K562 (cell line): ENCODE data around the gene ANKRD13B. TPM values are rescaled to one million over a fixed set of nuclear protein-coding genes. Genes with fewer than 3 reads are reported as not detected.

Experiments used
- ATAC-seq: fragments of 200-7000 bp; cut with Tn5 transposase; 3 replicates; pipeline ENCODE4 v1.9.1; 2020; ENCODE audit warnings: moderate library complexity
- BruUV-seq: library from RNA; stranded (reverse); fragments of 400-500 nt; replicated peaks from 2 replicates; lab custom pipeline; 2021; lab: Mats Ljungman, UMichigan
- CTCF ChIA-PET: fragments of 300-600 bp; formaldehyde crosslinking; extraction: SDS; loops from one replicate; lab custom pipeline; 2021; ENCODE audit warnings: low intra/inter-chr PET ratio; lab: Yijun Ruan, JAX
- POLR2A ChIA-PET: fragments of 300-600, 350-650 bp; sonication (Branson Sonifier 250); formaldehyde crosslinking; extraction: SDS; loops from one replicate; lab custom pipeline; 2021; ENCODE audit warnings: antibody characterized with exemption, inconsistent platforms; lab: Yijun Ruan, JAX
- DNase-seq, 4 experiments: peaks; one replicate each; pipeline versions ENCODE4 v3.0.0 to v3.0.0-alpha.2; 2011 to 2018; ENCODE audit warnings: low spot score in 3 of 4, mixed read lengths in 3 of 4; ENCODE audit errors: extremely low read depth in 1 of 4
- FAIRE-seq: peaks from 2 replicates; lab custom pipeline; 2011; peaks lifted over from hg19 to GRCh38; lab: Jason Lieb, UNC
- H2AFZ ChIP-seq: 2 replicates; pipeline ENCODE4 v1.6.0; 2011; ENCODE audit warnings: low read depth, low read length, control low read depth, inconsistent platforms
- H3K27ac ChIP-seq: fragments of 200-600 bp; 3 replicates; pipeline ENCODE4 v1.8.0; 2011; ENCODE audit warnings: low read depth, mild to moderate bottlenecking, control low read depth, inconsistent platforms, low read length, moderate library complexity, mixed read lengths; ENCODE audit errors: extremely low read depth
- H3K27me3 ChIP-seq, 2 experiments: fragments of 300-600 bp in 1 of 2; 2 replicates in 1 of 2; 3 replicates in 1 of 2; pipeline versions ENCODE4 v1.6.0 to v1.8.0; 2011; ENCODE audit warnings: inconsistent platforms in 2 of 2, low read length in 2 of 2, mild to moderate bottlenecking in 1 of 2, mixed read lengths in 1 of 2, moderate library complexity in 1 of 2; ENCODE audit not compliant: control insufficient read depth in 2 of 2, insufficient read depth in 2 of 2
- H3K36me3 ChIP-seq: fragments of 300-600 bp; 3 replicates; pipeline ENCODE4 v1.8.0; 2011; ENCODE audit warnings: mild to moderate bottlenecking, low read length, inconsistent platforms; ENCODE audit not compliant: control insufficient read depth, insufficient read depth
- H3K4me1 ChIP-seq, 2 experiments: fragments of 200-600 bp in 1 of 2; replicated peaks in 1 of 2; 2 replicates in 1 of 2; 3 replicates in 1 of 2; pipeline versions ENCODE4 v1.5.1 to v1.8.0; 2011; ENCODE audit warnings: inconsistent platforms in 2 of 2, low read length in 2 of 2, mild to moderate bottlenecking in 1 of 2, mixed read lengths in 1 of 2, moderate library complexity in 1 of 2; ENCODE audit not compliant: control insufficient read depth in 2 of 2, insufficient read depth in 2 of 2
- H3K4me2 ChIP-seq: 2 replicates; pipeline ENCODE4 v1.6.1; 2011; ENCODE audit warnings: low read length, control low read depth, inconsistent platforms, mixed read lengths; ENCODE audit not compliant: insufficient read depth
- H3K4me3 ChIP-seq: fragments of 200-600 bp; sonication (generic), shearing (Covaris generic); 2 replicates; pipeline ENCODE4 v1.5.1; 2016; ENCODE audit warnings: control low read depth, inconsistent platforms
- H3K79me2 ChIP-seq: fragments of 200-600 bp; 3 replicates; pipeline ENCODE4 v1.8.0; 2011; ENCODE audit warnings: low read length, inconsistent platforms; ENCODE audit not compliant: control insufficient read depth, insufficient read depth
- H3K9ac ChIP-seq, 2 experiments: 2 replicates each; pipeline versions ENCODE4 v1.6.0 to v1.6.1; 2011; ENCODE audit warnings: low read depth in 2 of 2, low read length in 2 of 2, control low read depth in 1 of 2, inconsistent platforms in 1 of 2, mild to moderate bottlenecking in 1 of 2, mixed read lengths in 1 of 2; ENCODE audit not compliant: insufficient read depth in 1 of 2
- H3K9me1 ChIP-seq: one replicate; pipeline ENCODE4 v1.6.0; 2011; ENCODE audit warnings: inconsistent platforms, mild to moderate bottlenecking, low read length, moderate library complexity; ENCODE audit not compliant: control insufficient read depth, insufficient read depth
- H3K9me3 ChIP-seq: replicated peaks from 2 replicates; pipeline ENCODE4 v1.5.1; 2011; ENCODE audit warnings: low read depth, low read length, inconsistent platforms; ENCODE audit not compliant: control insufficient read depth, insufficient read depth
- H4K20me1 ChIP-seq: replicated peaks from 2 replicates; pipeline ENCODE4 v1.6.1; 2011; ENCODE audit warnings: low read length, inconsistent platforms, mixed read lengths; ENCODE audit not compliant: control insufficient read depth, insufficient read depth
- CHD2 ChIP-seq: IDR thresholded peaks from 2 replicates; pipeline ENCODE4 v1.6.1; 2011; ENCODE audit warnings: low read depth, low read length
- CLOCK ChIP-seq: fragments of 250-450 bp; sonication (Bioruptor Pico); IDR thresholded peaks from 2 replicates; pipeline ENCODE4 v1.4.0; 2020; ENCODE audit warnings: mild to moderate bottlenecking, moderate library complexity, borderline replicate concordance
- FOSL1 ChIP-seq: fragments of 200-800 bp; sonication (Bioruptor generic); conservative IDR thresholded peaks from 2 replicates; pipeline ENCODE4 v1.6.1; 2016; ENCODE audit warnings: missing genetic modification characterization, missing compliant biosample characterization
- MECOM ChIP-seq: fragments of 250-450 bp; sonication (Bioruptor Pico); IDR thresholded peaks from 2 replicates; pipeline ENCODE4 v1.8.0; 2022; ENCODE audit warnings: inconsistent platforms
- MEIS2 ChIP-seq: fragments of 450-650 bp; IDR thresholded peaks from 2 replicates; pipeline ENCODE4 v1.6.1; 2014; ENCODE audit warnings: mild to moderate bottlenecking; ENCODE audit not compliant: partially characterized antibody
- MTA2 ChIP-seq: fragments of 450-650 bp; IDR thresholded peaks from 2 replicates; pipeline ENCODE4 v1.6.1; 2016; ENCODE audit warnings: low read depth
- ZNF124 ChIP-seq: sonication (generic); formaldehyde crosslinking; IDR thresholded peaks from 2 replicates; pipeline ENCODE4 v1.8.1; 2022; ENCODE audit warnings: missing genetic modification reagents
- ZNF197 ChIP-seq: fragments of 200-800 bp; sonication (Bioruptor generic); IDR thresholded peaks from 2 replicates; pipeline ENCODE4 v1.6.1; 2016; ENCODE audit warnings: low read depth, missing genetic modification characterization, missing compliant biosample characterization
- ZNF280A ChIP-seq: fragments of 450-650 bp; IDR thresholded peaks from 2 replicates; pipeline ENCODE4 v1.6.1; 2018; ENCODE audit warnings: mild to moderate bottlenecking, low read depth; ENCODE audit not compliant: partially characterized antibody
- ZNF324 ChIP-seq: fragments of 250-450 bp; sonication (Bioruptor Pico); IDR thresholded peaks from 2 replicates; pipeline ENCODE4 v1.4.0; 2020; ENCODE audit warnings: mild to moderate bottlenecking
- ZNF609 ChIP-seq: sonication (generic); formaldehyde crosslinking; IDR thresholded peaks from 2 replicates; pipeline ENCODE4 v1.8.1; 2023; ENCODE audit warnings: missing genetic modification reagents, mild to moderate bottlenecking, borderline replicate concordance
- ZNF830 ChIP-seq: fragments of 250-450 bp; sonication (Bioruptor Pico); IDR thresholded peaks from 2 replicates; pipeline ENCODE4 v1.5.0; 2021; ENCODE audit warnings: mild to moderate bottlenecking
- ZZZ3 ChIP-seq: fragments of 450-650 bp; IDR thresholded peaks from 2 replicates; pipeline ENCODE4 v1.6.1; 2016; ENCODE audit warnings: antibody characterized with exemption, mild to moderate bottlenecking, moderate library complexity
- WGBS: fragments of 100-300 bp; shearing (Covaris generic); methylation state at CpG from one replicate; pipeline ENCODE4 v1.1.6; 2016; ENCODE audit warnings: low coverage, mixed read lengths; ENCODE audit not compliant: insufficient coverage; ENCODE audit errors: missing lambda C conversion rate; 5-methylcytosine and 5-hydroxymethylcytosine counted together
- in situ Hi-C: fragments of 300-500 bp; cut with MboI; formaldehyde crosslinking; loops from 4 replicates; pipeline ENCODE4 v1.15.0; 2018; ENCODE audit warnings: inconsistent platforms, mixed read lengths
- intact Hi-C: fragments of 100-400 bp; cut with micrococcal nuclease; formaldehyde crosslinking; loops from 2 replicates; pipeline ENCODE4 v1.14.2; 2022
- polyA plus RNA-seq, 8 experiments: library from polyadenylated mRNA; depleted of rRNA in 4 of 8; stranded (reverse) in 5 of 8; unstranded in 3 of 8; fragments of >200 nt; fragmentation: Nextera tagmentation in 2 of 8; fragmentation: Illumina TruSeq in 1 of 8; extraction: Ambion mirVana in 2 of 8; extraction: Trizol in 1 of 8; gene quantifications; 2 replicates each; pipeline versions ENCODE4 v1.2.1 to v1.2.3, GENCODE V29; 2011 to 2014; ENCODE audit warnings: inconsistent platforms in 1 of 8, missing spikeins in 1 of 8
- total RNA-seq, 7 experiments: library from RNA; depleted of rRNA in 6 of 7; stranded (reverse); fragments of >200 nt in 6 of 7; fragmentation: Illumina TruSeq in 2 of 7; extraction: Trizol in 2 of 7; gene quantifications; 2 replicates each; pipeline versions ENCODE4 v1.2.1 to v1.2.3, GENCODE V29; 2011 to 2021; ENCODE audit warnings: low replicate concordance in 1 of 7

Gene ANKRD13B
- total and polyA plus RNA-seq, 9 of the 15 experiments (the other 6 are each of a cell fraction or from before 2014, with no cell fraction given), result 0.15 to 28.1 (median 4.6) TPM

GRCh38 chr17:29586676-29587469 is 6.1 kb upstream of the ANKRD13B start:
- H3K9me1 ChIP-seq, result peaks cover 2% of the 10 kb centered on the region
- 74% methylated on average over 7 of the region's 9 CpGs for WGBS
- H3K4me3 ChIP-seq, result no peak overlapping the region
- peaks cover 24% of the 10 kb centered on the region for H3K79me2 ChIP-seq
- H3K27me3 ChIP-seq, result no peaks in the 10 kb centered on the region
- H3K9me3 ChIP-seq, result no peaks in the 10 kb centered on the region
- DNase-seq (no peak), ATAC-seq (no peak), FAIRE-seq (no peak)
- TSS peak; percentile 35 for BruUV-seq
- no peak overlapping the region for H2AFZ ChIP-seq
- H4K20me1 ChIP-seq, result no peaks in the 10 kb centered on the region; the same call in 1 of the 2 replicates
- H3K4me1 ChIP-seq, result peaks cover 31 to 64% of the 10 kb centered on the region in 2 experiments
- H3K4me2 ChIP-seq, result no peak overlapping the region
- peaks cover 10% of the 10 kb centered on the region; the same call in 1 of the 3 replicates for H3K36me3 ChIP-seq
- intact Hi-C loops, result no loop called here
- peak overlapping the region in 1 of 2 experiments; percentile 60; a peak in 2 of 4 replicates for H3K9ac ChIP-seq
- ChIA-PET CTCF (no interaction called here), POLR2A (interaction anchor here (0.6 to 3.8 kb wide), 4 partner anchors 10 to 42 kb away, joined by 3 to 25 read pairs (median 4); no protein-coding TSS in a partner anchor)
- in situ Hi-C loops, result no loop called here
- no peak overlapping the region for H3K27ac ChIP-seq
- TF ChIP-seq ZNF830 (CRISPR knock-in tag) (no peak), ZNF324 (CRISPR knock-in tag) (no peak), FOSL1 (tag) (no peak), MECOM (CRISPR knock-in tag) (no peak), ZNF609 (no peak), MEIS2 (no peak), ZNF197 (no peak), ZNF280A (no peak), CLOCK (CRISPR knock-in tag) (no peak), MTA2 (no peak), CHD2 (no peak), ZNF124 (no peak), ZZZ3 (no peak)
